Measurements from ENCODE around the gene HAO1.

HAO1 gene

GRCh38 chr20:7882076-7882475, 58.2 kb downstream of the HAO1 start:
- Histone ChIP-seq H3K79me2 (ENCODE audit: insufficient read depth, low read length) (no peaks in the 10 kb centered on the region), H3K36me3 (ENCODE audit: insufficient read depth, low read length) (no peaks in the 10 kb centered on the region), H3K27me3 (ENCODE audit: insufficient read depth, low read length) (no peaks in the 10 kb centered on the region), H3K9me2 (ENCODE audit: low read depth, low read length) (no peaks in the 10 kb centered on the region), H3K27ac (ENCODE audit: low read depth, low read length, poor library complexity, severe bottlenecking) (no peak overlapping the region), H3K4me3 (ENCODE audit: low read depth, low read length, poor library complexity, severe bottlenecking) (no peak overlapping the region), H3F3A (ENCODE audit: insufficient read depth, low read length) (no peaks in the 10 kb centered on the region), H2AFZ (ENCODE audit: low read length) (no peak overlapping the region), H4K20me1 (ENCODE audit: insufficient read depth, low read length) (no peaks in the 10 kb centered on the region), H3K9me3 (ENCODE audit: low read length) (no peaks in the 10 kb centered on the region), H3K9ac (ENCODE audit: low read length) (no peak overlapping the region), H3K4me1 (ENCODE audit: insufficient read depth, low read length, severe bottlenecking) (no peaks in the 10 kb centered on the region), H3K4me2 (ENCODE audit: low read length) (no peak overlapping the region)
- TF ChIP-seq CTCF (IDR thresholded peaks at IDR 0.05; ENCODE audit: low read length) (no peak), EZH2 (IDR thresholded peaks at IDR 0.05; ENCODE audit: borderline replicate concordance, low read length) (no peak)

DNA sequence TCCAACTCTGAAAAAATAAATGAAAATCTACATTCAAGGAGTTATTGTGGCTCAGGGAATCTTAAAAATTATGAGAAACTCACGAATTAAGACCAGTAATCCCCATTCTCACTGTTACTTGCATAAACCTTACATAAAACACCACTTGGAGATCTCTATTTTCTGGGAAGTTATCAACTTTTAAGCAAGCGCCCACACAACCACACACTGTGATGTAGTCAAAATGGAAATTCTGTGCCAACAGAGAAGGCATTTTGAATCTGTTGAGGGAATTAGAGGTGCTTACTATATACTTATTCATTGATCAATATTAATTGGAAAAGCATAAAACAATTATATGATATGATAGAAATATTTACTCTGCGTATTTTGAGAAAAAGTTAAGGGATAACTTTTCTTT, 58.7 kb downstream of the HAO1 start:
- H2AFZ ChIP-seq (ENCODE audit: low read length) = no peak overlapping the region
- no peaks in the 10 kb centered on the region for H3K79me2 ChIP-seq (ENCODE audit: insufficient read depth, low read length)
- no peak for TF ChIP-seq EZH2 (IDR thresholded peaks at IDR 0.05; ENCODE audit: borderline replicate concordance, low read length)
- no peak for TF ChIP-seq CTCF (IDR thresholded peaks at IDR 0.05; ENCODE audit: low read length)

GRCh38 chr20:7879883-7880282, 60.4 kb downstream of the HAO1 start:
- Histone ChIP-seq H4K20me1 (ENCODE audit: insufficient read depth, low read length) (no peaks in the 10 kb centered on the region), H3K4me1 (ENCODE audit: insufficient read depth, low read length, severe bottlenecking) (no peaks in the 10 kb centered on the region), H3K27ac (ENCODE audit: low read depth, low read length, poor library complexity, severe bottlenecking) (no peak overlapping the region)

More for the DNA sequence above, 58.7 kb downstream of the HAO1 start:
- no peaks in the 10 kb centered on the region for H3K9me3 ChIP-seq (ENCODE audit: low read length)
- no peak overlapping the region for H3K4me3 ChIP-seq (ENCODE audit: low read depth, low read length, poor library complexity, severe bottlenecking)
- no peaks in the 10 kb centered on the region for H3K4me1 ChIP-seq (ENCODE audit: insufficient read depth, low read length, severe bottlenecking)
- no peaks in the 10 kb centered on the region for H3K36me3 ChIP-seq (ENCODE audit: insufficient read depth, low read length)
- no peak overlapping the region for H3K4me2 ChIP-seq (ENCODE audit: low read length)
- no peak overlapping the region for H3K27ac ChIP-seq (ENCODE audit: low read depth, low read length, poor library complexity, severe bottlenecking)
- H3K27me3 ChIP-seq (ENCODE audit: insufficient read depth, low read length) = no peaks in the 10 kb centered on the region
- H3F3A ChIP-seq (ENCODE audit: insufficient read depth, low read length) = no peaks in the 10 kb centered on the region
- H3K9ac ChIP-seq (ENCODE audit: low read length) = no peak overlapping the region
- H3K9me2 ChIP-seq (ENCODE audit: low read depth, low read length) = no peaks in the 10 kb centered on the region
- no peaks in the 10 kb centered on the region for H4K20me1 ChIP-seq (ENCODE audit: insufficient read depth, low read length)

More at GRCh38 chr20:7879883-7880282, 60.4 kb downstream of the HAO1 start:
- TF ChIP-seq EZH2 (IDR thresholded peaks at IDR 0.05; ENCODE audit: borderline replicate concordance, low read length) = no peak
- TF ChIP-seq CTCF (IDR thresholded peaks at IDR 0.05; ENCODE audit: low read length) = no peak
- no peak overlapping the region for H2AFZ ChIP-seq (ENCODE audit: low read length)
- H3K36me3 ChIP-seq (ENCODE audit: insufficient read depth, low read length) = no peaks in the 10 kb centered on the region
- H3K4me2 ChIP-seq (ENCODE audit: low read length) = no peak overlapping the region
- no peaks in the 10 kb centered on the region for H3K79me2 ChIP-seq (ENCODE audit: insufficient read depth, low read length)
- no peaks in the 10 kb centered on the region for H3F3A ChIP-seq (ENCODE audit: insufficient read depth, low read length)
- no peaks in the 10 kb centered on the region for H3K27me3 ChIP-seq (ENCODE audit: insufficient read depth, low read length)
- no peak overlapping the region for H3K9ac ChIP-seq (ENCODE audit: low read length)
- no peaks in the 10 kb centered on the region for H3K9me3 ChIP-seq (ENCODE audit: low read length)
- H3K9me2 ChIP-seq (ENCODE audit: low read depth, low read length) = no peaks in the 10 kb centered on the region
- H3K4me3 ChIP-seq (ENCODE audit: low read depth, low read length, poor library complexity, severe bottlenecking) = no peak overlapping the region

Measured in OCI-LY1 (cell line).